Small intestine (tissue), 7 donors: ENCODE measurements around the gene FGD5. TPM values are rescaled to one million over a fixed set of nuclear protein-coding genes. Genes with fewer than 3 reads are reported as not detected.
A peak's percentile ranks its signal among the peaks of the same experiment; 100 is the strongest.

Experiments used
- DNase-seq, 2 donors: peaks; one replicate each; pipeline versions ENCODE4 v3.0.0 to v3.0.0-alpha.2; 2013
- FAIRE-seq: peaks from 2 replicates; lab custom pipeline; 2012; peaks lifted over from hg19 to GRCh38; lab: Jason Lieb, UNC
- H3K27ac ChIP-seq, 3 donors: one replicate each; pipeline ENCODE4 v1.5.1; 2013; ENCODE audit warnings: low read length in 2 of 3, mild to moderate bottlenecking in 2 of 3, control low read depth in 1 of 3, inconsistent platforms in 1 of 3, low read depth in 1 of 3, moderate library complexity in 1 of 3
- H3K27me3 ChIP-seq, 3 donors: one replicate each; pipeline ENCODE4 v1.6.1; 2013; ENCODE audit warnings: low read length in 3 of 3, inconsistent platforms in 1 of 3; ENCODE audit not compliant: control insufficient read depth in 3 of 3, insufficient read depth in 3 of 3
- H3K36me3 ChIP-seq, 3 donors: one replicate each; pipeline ENCODE4 v1.6.1; 2013; ENCODE audit warnings: low read length in 3 of 3, inconsistent platforms in 1 of 3, low read depth in 1 of 3, mild to moderate bottlenecking in 1 of 3, moderate library complexity in 1 of 3; ENCODE audit not compliant: control insufficient read depth in 3 of 3, insufficient read depth in 2 of 3
- H3K4me1 ChIP-seq, 3 donors: one replicate each; pipeline ENCODE4 v1.6.1; 2013; ENCODE audit warnings: low read length in 2 of 3, inconsistent platforms in 1 of 3, low read depth in 1 of 3, mild to moderate bottlenecking in 1 of 3, moderate library complexity in 1 of 3; ENCODE audit not compliant: control insufficient read depth in 3 of 3, insufficient read depth in 2 of 3
- H3K4me3 ChIP-seq, 3 donors: one replicate each; pipeline ENCODE4 v1.5.1; 2013; ENCODE audit warnings: low read length in 3 of 3, control low read depth in 1 of 3, inconsistent platforms in 1 of 3, low read depth in 1 of 3, mild to moderate bottlenecking in 1 of 3, moderate library complexity in 1 of 3
- H3K9me3 ChIP-seq, 2 donors: one replicate each; pipeline ENCODE4 v1.6.1; 2013; ENCODE audit warnings: low read depth in 1 of 2, low read length in 1 of 2; ENCODE audit not compliant: control insufficient read depth in 2 of 2, insufficient read depth in 1 of 2
- WGBS, 3 donors: extraction: QIAGEN DNeasy Blood & Tissue Kit; methylation state at CpG; one replicate each; pipeline ENCODE4 v1.1.7; 2013; 5-methylcytosine and 5-hydroxymethylcytosine counted together
- polyA plus RNA-seq, 4 donors: library from polyadenylated mRNA; stranded (reverse) in 3 of 4; unstranded in 1 of 4; fragments of 200-250 nt in 3 of 4; fragments of 120-200 nt in 1 of 4; gene quantifications; one replicate each; pipeline versions ENCODE4 v1.2.1 to v1.2.3, GENCODE V29; 2013
- donor health status: healthy with polysubstance abuse.
- donor health status: control.
- donor health status: control.
- donor health status: Bipolar disorder and iron deficiency.
- donor health status: healthy.

Gene FGD5
- polyA plus RNA-seq, 4 donors = 3.1 to 16.1 (median 5.5) TPM

GRCh38 chr3:14947886-14948608 is 129.3 kb downstream of the FGD5 start:
- FAIRE-seq (no peak), DNase-seq (peak; percentile 99)
- 0 to 2% (median 1%) methylated on average over 37 to 79 of the region's 79 CpGs for WGBS, 3 donors
- Histone ChIP-seq H3K27me3 (no peaks in the 10 kb centered on the region), H3K36me3 (peaks cover 0 to 19% (median 4%) of the 10 kb centered on the region in 3 donors), H3K9me3 (no peaks in the 10 kb centered on the region), H3K27ac (peak overlapping the region; percentile 99 to 100 (median 100)), H3K4me1 (peaks cover 3 to 33% (median 7%) of the 10 kb centered on the region in 3 donors), H3K4me3 (peak overlapping the region; percentile 74 to 99 (median 93))

GRCh38 chr3:14948609-14949038 is 129.9 kb downstream of the FGD5 start:
- 1 to 3% (median 1%) methylated on average over 24 to 26 of the region's 26 CpGs for WGBS, 3 donors
- Histone ChIP-seq H3K36me3 (peaks cover 0 to 14% (median 4%) of the 10 kb centered on the region in 3 donors), H3K27ac (peak overlapping the region; percentile 38 to 74 (median 71)), H3K4me1 (peaks cover 0 to 31% (median 7%) of the 10 kb centered on the region in 3 donors), H3K4me3 (peak overlapping the region; percentile 28 to 99 (median 64)), H3K27me3 (no peaks in the 10 kb centered on the region), H3K9me3 (no peaks in the 10 kb centered on the region)
- DNase-seq (no peak), FAIRE-seq (no peak)

GRCh38 chr3:14949126-14949525 is 130.4 kb downstream of the FGD5 start:
- Histone ChIP-seq H3K27me3 (no peaks in the 10 kb centered on the region), H3K36me3 (peaks cover 0 to 14% (median 4%) of the 10 kb centered on the region in 3 donors), H3K9me3 (no peaks in the 10 kb centered on the region), H3K4me3 (peak overlapping the region in 2 of 3 donors; percentile 64 to 99), H3K27ac (peak overlapping the region; percentile 38 to 74 (median 71)), H3K4me1 (peaks cover 0 to 26% (median 7%) of the 10 kb centered on the region in 3 donors)
- FAIRE-seq (no peak), DNase-seq (no peak)
- WGBS, 3 donors = 27 to 41% (median 33%) methylated on average over 5 of the region's 5 CpGs

- DNase-seq = no peak
- Histone ChIP-seq H3K9me3 (no peaks in the 10 kb centered on the region), H3K36me3 (peaks cover 0 to 9% (median 2%) of the 10 kb centered on the region in 3 donors), H3K4me1 (peaks cover 0 to 19% (median 7%) of the 10 kb centered on the region in 3 donors), H3K4me3 (no peak overlapping the region), H3K27ac (no peak overlapping the region), H3K27me3 (no peaks in the 10 kb centered on the region)
- no peak for FAIRE-seq
- 76 to 91% (median 82%) methylated on average over 2 of the region's 2 CpGs for whole genome bisulfite sequencing, 3 donors
Measured at GRCh38 chr3:14950274-14950673, 131.5 kb downstream of the FGD5 start.

GRCh38 chr3:14957153-14957552 is 138.4 kb downstream of the FGD5 start:
- Histone ChIP-seq H3K9me3 (no peaks in the 10 kb centered on the region), H3K4me1 (peaks cover 0 to 10% (median 2%) of the 10 kb centered on the region in 3 donors), H3K27ac (no peak overlapping the region), H3K27me3 (no peaks in the 10 kb centered on the region), H3K4me3 (no peak overlapping the region), H3K36me3 (peaks cover 0 to 3% (median 3%) of the 10 kb centered on the region in 3 donors)
- FAIRE-seq (no peak), DNase-seq (no peak)
- WGBS, 3 donors = 66 to 85% (median 68%) methylated on average over 1 of the region's 1 CpG

- no peaks in the 10 kb centered on the region for H3K27me3 ChIP-seq
- WGBS, 3 donors = 17 to 33% (median 24%) methylated on average over 1 of the region's 1 CpG
- no peak overlapping the region for H3K4me3 ChIP-seq
- no peaks in the 10 kb centered on the region for H3K9me3 ChIP-seq
- no peak for FAIRE-seq
- H3K36me3 ChIP-seq = peaks cover 0 to 6% (median 3%) of the 10 kb centered on the region in 3 donors
- no peak for DNase-seq
- peaks cover 0 to 10% (median 0%) of the 10 kb centered on the region in 3 donors for H3K4me1 ChIP-seq
- no peak overlapping the region for H3K27ac ChIP-seq
Measured at GRCh38 chr3:14957925-14958324, 139.2 kb downstream of the FGD5 start.

- no peak overlapping the region for H3K4me3 ChIP-seq
- peaks cover 0 to 6% (median 3%) of the 10 kb centered on the region in 3 donors for H3K36me3 ChIP-seq
- 36 to 44% (median 44%) methylated on average over 2 of the region's 2 CpGs for WGBS, 3 donors
- no peaks in the 10 kb centered on the region for H3K27me3 ChIP-seq
- FAIRE-seq = peak; percentile 44
- peak in 1 of 2 donors; percentile 33 for DNase-seq
- peaks cover 0 to 10% (median 0%) of the 10 kb centered on the region in 3 donors for H3K4me1 ChIP-seq
- no peaks in the 10 kb centered on the region for H3K9me3 ChIP-seq
- H3K27ac ChIP-seq = peak overlapping the region; percentile 36 to 83 (median 41)
Measured at GRCh38 chr3:14959359-14959943, 140.7 kb downstream of the FGD5 start.

- Histone ChIP-seq H3K9me3 (no peaks in the 10 kb centered on the region), H3K4me3 (peak overlapping the region in 1 of 3 donors; percentile 14), H3K27ac (no peak overlapping the region), H3K36me3 (peaks cover 3 to 13% (median 3%) of the 10 kb centered on the region in 3 donors), H3K4me1 (peaks cover 0 to 6% (median 0%) of the 10 kb centered on the region in 3 donors), H3K27me3 (no peaks in the 10 kb centered on the region)
- no peak for DNase-seq
- FAIRE-seq = no peak
- 97 to 99% (median 97%) methylated on average over 5 of the region's 5 CpGs for WGBS, 3 donors
Measured at GRCh38 chr3:14962762-14963161, 144.0 kb downstream of the FGD5 start.
